Coronary artery (tissue), 2 donors: ENCODE data around the gene CAPN12.

Experiments used
- DNase-seq: peaks from one replicate; pipeline ENCODE4 v3.0.0-alpha.2; 2017; ENCODE audit warnings: low spot score
- H3K27ac ChIP-seq, 2 donors: fragments of 200-600 bp; sonication (generic); one replicate each; pipeline ENCODE4 v1.5.1; 2016 to 2019
- H3K4me3 ChIP-seq: fragments of 200-600 bp; sonication (generic); 2 replicates; pipeline ENCODE4 v1.5.1; 2016; ENCODE audit warnings: mild to moderate bottlenecking, moderate library complexity
- TF ChIP-seq, protein P1 (sequence below): fragments of 200-600 bp; sonication (generic); IDR thresholded peaks from one replicate; pipeline ENCODE4 v1.5.1; 2019; ENCODE audit warnings: antibody characterized with exemption

Gene CAPN12

DNA sequence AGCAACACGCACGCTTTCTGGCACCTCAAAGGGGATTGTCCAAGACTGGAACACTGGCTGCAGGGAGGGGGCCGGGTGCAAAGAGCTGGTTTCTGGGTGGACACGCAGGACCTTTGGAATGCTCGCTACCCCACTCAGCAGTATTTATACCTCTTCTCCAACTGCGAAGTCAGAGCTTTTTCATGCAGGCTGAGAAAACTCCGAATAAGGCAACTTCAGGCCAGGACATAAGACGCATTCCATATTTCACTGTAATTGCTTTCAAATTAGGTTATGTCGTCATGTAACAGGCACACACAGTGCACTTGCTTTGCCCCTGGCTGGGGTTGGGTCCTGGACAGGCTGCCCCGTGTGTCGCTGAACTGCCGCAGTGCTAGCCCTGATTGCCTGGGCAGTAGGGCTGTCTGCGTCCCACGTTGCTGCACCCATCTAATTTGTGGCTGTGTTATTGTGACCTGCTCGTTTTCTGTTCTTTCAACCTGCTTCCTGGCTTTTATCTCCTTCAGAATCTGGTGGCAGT lies 52.3 kb downstream of the CAPN12 start:
- peak overlapping the region; percentile 41 for H3K4me3 ChIP-seq
- TF ChIP-seq, protein P1, sequence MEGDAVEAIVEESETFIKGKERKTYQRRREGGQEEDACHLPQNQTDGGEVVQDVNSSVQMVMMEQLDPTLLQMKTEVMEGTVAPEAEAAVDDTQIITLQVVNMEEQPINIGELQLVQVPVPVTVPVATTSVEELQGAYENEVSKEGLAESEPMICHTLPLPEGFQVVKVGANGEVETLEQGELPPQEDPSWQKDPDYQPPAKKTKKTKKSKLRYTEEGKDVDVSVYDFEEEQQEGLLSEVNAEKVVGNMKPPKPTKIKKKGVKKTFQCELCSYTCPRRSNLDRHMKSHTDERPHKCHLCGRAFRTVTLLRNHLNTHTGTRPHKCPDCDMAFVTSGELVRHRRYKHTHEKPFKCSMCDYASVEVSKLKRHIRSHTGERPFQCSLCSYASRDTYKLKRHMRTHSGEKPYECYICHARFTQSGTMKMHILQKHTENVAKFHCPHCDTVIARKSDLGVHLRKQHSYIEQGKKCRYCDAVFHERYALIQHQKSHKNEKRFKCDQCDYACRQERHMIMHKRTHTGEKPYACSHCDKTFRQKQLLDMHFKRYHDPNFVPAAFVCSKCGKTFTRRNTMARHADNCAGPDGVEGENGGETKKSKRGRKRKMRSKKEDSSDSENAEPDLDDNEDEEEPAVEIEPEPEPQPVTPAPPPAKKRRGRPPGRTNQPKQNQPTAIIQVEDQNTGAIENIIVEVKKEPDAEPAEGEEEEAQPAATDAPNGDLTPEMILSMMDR = no peak
- H3K27ac ChIP-seq = peak overlapping the region; percentile 97
- peak; percentile 95 for DNase-seq

- no peak for DNase-seq
- peak overlapping the region; percentile 90 to 97 for H3K27ac ChIP-seq
- H3K4me3 ChIP-seq = no peak overlapping the region
- TF ChIP-seq, protein P1 = no peak
These were observed 53.4 kb downstream of the CAPN12 start for GRCh38 chr19:38690832-38691231.

- Histone ChIP-seq H3K27ac (peak overlapping the region; percentile 90 to 97), H3K4me3 (no peak overlapping the region)
- TF ChIP-seq, protein P1 = no peak
- no peak for DNase-seq
These were observed 54.1 kb downstream of the CAPN12 start for GRCh38 chr19:38690146-38690545.

- DNase-seq = no peak
- TF ChIP-seq, protein P1 = no peak
- Histone ChIP-seq H3K4me3 (no peak overlapping the region), H3K27ac (peak overlapping the region; percentile 90 to 97)
These were observed 56.4 kb downstream of the CAPN12 start for GRCh38 chr19:38687837-38688378.

- no peak for DNase-seq
These were observed 57.8 kb downstream of the CAPN12 start for GRCh38 chr19:38686530-38686888.

GRCh38 chr19:38685666-38686529 lies 58.4 kb downstream of the CAPN12 start:
- no peak for DNase-seq
- H3K4me3 ChIP-seq = peak overlapping the region; percentile 19

More at GRCh38 chr19:38686530-38686888, 57.8 kb downstream of the CAPN12 start:
- TF ChIP-seq, protein P1 = no peak
- Histone ChIP-seq H3K27ac (peak overlapping the region; percentile 90 to 97), H3K4me3 (no peak overlapping the region)

More at GRCh38 chr19:38685666-38686529, 58.4 kb downstream of the CAPN12 start:
- TF ChIP-seq, protein P1 = no peak
- peak overlapping the region; percentile 90 to 97 for H3K27ac ChIP-seq
